Esophagus squamous epithelium (tissue), 5 donors: Measurements from ENCODE around the gene UBE2Z. TPM values are rescaled to one million over a fixed set of nuclear protein-coding genes. Genes with fewer than 3 reads are reported as not detected.
A peak's percentile ranks its signal among the peaks of the same experiment; 100 is the strongest.
"Not testable (repeated sequence)": the region's sequence is repeated elsewhere in the genome, so short reads cannot be mapped to it uniquely, and the experiment has no call there.

ENCODE experiments used
- DNase-seq: peaks from one replicate; lab custom pipeline; 2025; lab: John Stamatoyannopoulos, UW
- H3K27ac ChIP-seq, 4 donors: fragments of 200-600 bp; sonication (generic); one replicate each; pipeline ENCODE4 v1.5.1; 2016 to 2019; ENCODE audit warnings: mild to moderate bottlenecking in 1 of 4
- H3K27me3 ChIP-seq, 4 donors: fragments of 200-600 bp; sonication (generic); 1 replicate in 3 of 4; 2 replicates in 1 of 4; pipeline versions ENCODE4 v1.5.1 to v1.6.0; 2017 to 2021; ENCODE audit warnings: antibody characterized with exemption in 1 of 4
- H3K36me3 ChIP-seq, 3 donors: fragments of 200-600 bp; sonication (generic); one replicate each; pipeline ENCODE4 v1.5.1; 2016 to 2019
- H3K4me1 ChIP-seq, 3 donors: fragments of 200-600 bp; sonication (generic); one replicate each; pipeline ENCODE4 v1.5.1; 2017 to 2019
- H3K4me3 ChIP-seq, 4 donors: fragments of 200-600 bp; sonication (generic); 1 replicate in 3 of 4; 2 replicates in 1 of 4; pipeline ENCODE4 v1.5.1; 2016 to 2019; ENCODE audit warnings: mild to moderate bottlenecking in 2 of 4, moderate library complexity in 1 of 4
- H3K9me3 ChIP-seq, 3 donors: fragments of 200-600 bp; sonication (generic); one replicate each; pipeline ENCODE4 v1.5.1; 2016 to 2019
- POLR2A ChIP-seq, 4 donors: fragments of 450-650 bp; IDR thresholded peaks; one replicate each; pipeline ENCODE4 v1.6.1; 2017; ENCODE audit warnings: antibody characterized with exemption in 4 of 4, mild to moderate bottlenecking in 4 of 4, moderate library complexity in 3 of 4
- WGBS, 2 donors: methylation state at CpG; one replicate each; pipeline ENCODE4 v1.1.5; 2018; 5-methylcytosine and 5-hydroxymethylcytosine counted together
- intact Hi-C: fragments of 100-400 bp; cut with DNase I; formaldehyde crosslinking; loops from one replicate; pipeline ENCODE4 v1.15.0; 2022
- total RNA-seq, 4 donors: library from RNA; depleted of rRNA; stranded (reverse); fragments of >200 nt; gene quantifications; one replicate each; pipeline ENCODE4 v1.1.0, GENCODE V29; 2016
- TF ChIP-seq, protein P1 (sequence below), 6 experiments: fragments of 450-650 bp in 4 of 6; fragments of 200-600 bp in 2 of 6; sonication (generic) in 2 of 6; IDR thresholded peaks; one replicate each; pipeline ENCODE4 v1.5.1; 2016 to 2019; ENCODE audit warnings: antibody characterized with exemption in 6 of 6, mild to moderate bottlenecking in 4 of 6, moderate library complexity in 4 of 6
- donor health status: DM: yes; HTN: yes; CAD: no.

The UBE2Z gene
- total RNA-seq, 4 donors from 2014 or later, result 45.3 to 57.6 (median 53.3) TPM

DNA sequence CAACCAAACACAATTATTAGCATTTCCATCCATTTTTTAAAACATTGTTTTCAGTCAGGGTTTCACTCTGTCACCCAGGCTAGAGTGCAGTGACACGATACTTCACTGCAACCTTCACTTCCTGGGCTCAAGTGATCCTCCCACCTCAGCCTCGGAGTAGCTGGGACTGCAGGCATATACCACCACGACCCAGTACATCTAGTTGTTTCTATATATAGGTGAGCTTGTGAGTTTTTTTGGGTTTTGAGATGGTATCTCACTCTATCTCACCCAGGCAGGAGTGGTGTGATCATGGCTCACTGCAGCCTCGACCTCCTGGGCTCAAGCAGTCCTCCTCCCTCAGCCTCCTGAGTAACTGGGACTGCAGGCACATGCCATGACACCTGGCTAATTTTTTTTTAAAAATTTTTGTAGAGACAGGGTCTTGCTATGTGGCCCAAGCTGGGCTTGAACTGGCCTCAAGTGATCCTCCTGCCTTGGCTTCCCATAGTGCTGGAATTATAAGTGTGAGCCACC is 37.1 kb upstream of the UBE2Z start:
- peaks cover 0 to 26% (median 3%) of the 10 kb centered on the region in 3 donors for H3K4me1 ChIP-seq
- WGBS, 2 donors, result 52 to 61% methylated on average over 4 of the region's 4 CpGs

DNA sequence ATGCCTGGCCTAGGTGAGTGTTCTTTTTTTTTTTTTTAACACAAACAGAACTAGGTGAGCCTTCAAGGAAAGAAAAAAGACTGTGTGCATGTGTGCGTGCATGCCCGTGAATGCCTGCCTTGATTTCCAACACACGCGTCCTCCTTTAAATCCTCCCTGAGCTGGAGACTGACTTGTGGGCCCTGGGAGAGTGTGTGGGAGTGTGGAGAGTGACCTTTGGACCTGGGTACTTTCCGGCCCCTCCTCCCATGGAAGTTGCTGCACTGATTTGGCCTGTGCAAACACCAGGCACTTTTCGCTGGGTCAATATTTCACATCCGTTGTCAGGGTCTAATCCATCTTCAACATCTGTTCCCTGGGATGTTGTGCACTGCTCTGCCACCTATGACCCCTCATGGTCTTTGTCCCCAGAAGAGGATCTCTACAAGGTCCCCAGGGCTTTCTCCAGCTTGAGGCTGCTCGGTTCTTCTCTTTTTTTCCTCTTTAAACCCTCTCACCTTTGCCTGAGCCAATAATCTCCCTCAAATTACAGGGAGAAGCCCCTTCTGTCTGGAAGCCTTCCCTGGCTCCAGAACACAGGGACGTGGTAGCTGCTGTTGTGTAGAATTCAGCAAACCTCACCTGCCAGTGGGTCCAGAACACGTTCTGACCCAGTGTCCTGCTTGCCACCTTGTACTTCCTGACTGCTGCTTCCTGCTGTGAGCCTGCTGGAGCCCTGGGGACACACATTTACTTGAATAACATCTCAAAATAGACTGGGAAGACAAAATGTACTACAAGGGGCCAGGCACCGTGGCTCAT is 36.5 kb upstream of the UBE2Z start:
- Histone ChIP-seq H3K27ac (peak overlapping the region in 3 of 4 donors; percentile 38 to 53 (median 42)), H3K36me3 (peaks cover 0 to under 1% (median 0%) of the 10 kb centered on the region in 3 donors), H3K4me3 (no peak overlapping the region), H3K9me3 (no peaks in the 10 kb centered on the region), H3K27me3 (peaks cover 0 to 3% (median 0%) of the 10 kb centered on the region in 4 donors), H3K4me1 (peaks cover 0 to 26% (median 3%) of the 10 kb centered on the region in 3 donors)
- intact Hi-C loops, result no loop called here
- no peak for TF ChIP-seq POLR2A (IDR thresholded peaks at IDR 0.05)
- TF ChIP-seq, protein P1, sequence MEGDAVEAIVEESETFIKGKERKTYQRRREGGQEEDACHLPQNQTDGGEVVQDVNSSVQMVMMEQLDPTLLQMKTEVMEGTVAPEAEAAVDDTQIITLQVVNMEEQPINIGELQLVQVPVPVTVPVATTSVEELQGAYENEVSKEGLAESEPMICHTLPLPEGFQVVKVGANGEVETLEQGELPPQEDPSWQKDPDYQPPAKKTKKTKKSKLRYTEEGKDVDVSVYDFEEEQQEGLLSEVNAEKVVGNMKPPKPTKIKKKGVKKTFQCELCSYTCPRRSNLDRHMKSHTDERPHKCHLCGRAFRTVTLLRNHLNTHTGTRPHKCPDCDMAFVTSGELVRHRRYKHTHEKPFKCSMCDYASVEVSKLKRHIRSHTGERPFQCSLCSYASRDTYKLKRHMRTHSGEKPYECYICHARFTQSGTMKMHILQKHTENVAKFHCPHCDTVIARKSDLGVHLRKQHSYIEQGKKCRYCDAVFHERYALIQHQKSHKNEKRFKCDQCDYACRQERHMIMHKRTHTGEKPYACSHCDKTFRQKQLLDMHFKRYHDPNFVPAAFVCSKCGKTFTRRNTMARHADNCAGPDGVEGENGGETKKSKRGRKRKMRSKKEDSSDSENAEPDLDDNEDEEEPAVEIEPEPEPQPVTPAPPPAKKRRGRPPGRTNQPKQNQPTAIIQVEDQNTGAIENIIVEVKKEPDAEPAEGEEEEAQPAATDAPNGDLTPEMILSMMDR (IDR thresholded peaks at IDR 0.05), result no peak
- no peak for DNase-seq
- WGBS, 2 donors, result 52 to 58% methylated on average over 9 to 11 of the region's 11 CpGs

More for the DNA sequence above, 37.1 kb upstream of the UBE2Z start:
- H3K27me3 ChIP-seq, result no peaks in the 10 kb centered on the region
- H3K9me3 ChIP-seq, result no peaks in the 10 kb centered on the region
- H3K36me3 ChIP-seq, result peaks cover 0 to 7% (median 0%) of the 10 kb centered on the region in 3 donors
- intact Hi-C loops, result no loop called here
- no peak overlapping the region for H3K4me3 ChIP-seq
- TF ChIP-seq, protein P1 (IDR thresholded peaks at IDR 0.05), result no peak
- no peak for TF ChIP-seq POLR2A (IDR thresholded peaks at IDR 0.05)
- no peak for DNase-seq
- peak overlapping the region in 2 of 4 donors; percentile 38 to 53 for H3K27ac ChIP-seq

DNA sequence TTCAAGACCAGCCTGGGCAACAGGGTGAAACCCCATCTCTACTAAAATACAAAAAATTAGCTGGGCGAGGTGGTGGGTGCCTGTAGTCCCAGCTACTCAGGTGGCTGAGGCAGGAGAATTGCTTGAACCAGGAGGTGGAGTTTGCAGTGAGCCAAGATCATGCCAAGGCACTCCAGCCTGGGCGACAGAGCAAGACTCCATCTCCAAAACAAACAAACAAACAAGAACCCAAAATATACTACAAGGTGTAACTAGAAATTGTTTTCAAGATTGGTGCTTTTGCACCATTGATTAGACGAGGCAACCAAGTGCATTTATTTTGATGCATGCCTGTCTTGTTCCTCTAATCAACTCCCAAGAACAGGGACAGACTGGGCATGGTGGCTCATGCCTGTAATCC is 35.8 kb upstream of the UBE2Z start:
- DNase-seq, H3K4me3 ChIP-seq, H3K9me3 ChIP-seq, H3K36me3 ChIP-seq, intact Hi-C loops: not testable (repeated sequence)
- peaks cover 0 to 10% (median 0%) of the 10 kb centered on the region in 4 donors for H3K27me3 ChIP-seq
- H3K27ac ChIP-seq, result peak overlapping the region in 3 of 4 donors; percentile 38 to 53 (median 42)
- peaks cover 0 to 26% (median 3%) of the 10 kb centered on the region in 3 donors for H3K4me1 ChIP-seq
- 75 to 83% methylated on average over 3 of the region's 3 CpGs for WGBS, 2 donors

DNA sequence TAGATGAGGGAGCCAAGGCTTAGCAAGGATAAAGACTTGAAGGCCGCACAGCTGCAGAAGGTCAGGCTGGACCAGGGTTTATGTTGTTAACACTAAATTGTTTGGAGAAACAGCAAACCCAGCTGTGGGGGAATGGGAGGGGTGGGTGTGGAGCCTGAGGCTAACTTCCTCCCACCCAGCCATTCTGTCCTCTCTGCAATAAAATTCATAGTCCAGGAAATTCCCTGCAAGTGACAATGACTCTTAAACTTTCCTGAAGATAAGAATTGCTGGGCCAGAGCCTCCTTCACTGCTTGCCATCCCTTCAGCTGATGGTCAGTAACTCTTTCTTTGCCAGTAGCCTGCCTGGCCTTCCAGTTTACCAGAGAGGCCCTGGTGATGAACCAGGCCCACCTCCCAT is 35.0 kb upstream of the UBE2Z start:
- H3K4me3 ChIP-seq, result no peak overlapping the region
- H3K36me3 ChIP-seq, result no peaks in the 10 kb centered on the region
- peaks cover 0 to 18% (median 0%) of the 10 kb centered on the region in 4 donors for H3K27me3 ChIP-seq
- peaks cover 0 to 26% (median 3%) of the 10 kb centered on the region in 3 donors for H3K4me1 ChIP-seq
- no peak for DNase-seq
- no peaks in the 10 kb centered on the region for H3K9me3 ChIP-seq
- intact Hi-C loops, result no loop called here
- TF ChIP-seq, protein P1 (IDR thresholded peaks at IDR 0.05), result no peak
- no peak for TF ChIP-seq POLR2A (IDR thresholded peaks at IDR 0.05)
- 57 to 75% methylated on average over 1 of the region's 1 CpG for WGBS, 2 donors
- H3K27ac ChIP-seq, result peak overlapping the region in 3 of 4 donors; percentile 31 to 53 (median 38)

DNA sequence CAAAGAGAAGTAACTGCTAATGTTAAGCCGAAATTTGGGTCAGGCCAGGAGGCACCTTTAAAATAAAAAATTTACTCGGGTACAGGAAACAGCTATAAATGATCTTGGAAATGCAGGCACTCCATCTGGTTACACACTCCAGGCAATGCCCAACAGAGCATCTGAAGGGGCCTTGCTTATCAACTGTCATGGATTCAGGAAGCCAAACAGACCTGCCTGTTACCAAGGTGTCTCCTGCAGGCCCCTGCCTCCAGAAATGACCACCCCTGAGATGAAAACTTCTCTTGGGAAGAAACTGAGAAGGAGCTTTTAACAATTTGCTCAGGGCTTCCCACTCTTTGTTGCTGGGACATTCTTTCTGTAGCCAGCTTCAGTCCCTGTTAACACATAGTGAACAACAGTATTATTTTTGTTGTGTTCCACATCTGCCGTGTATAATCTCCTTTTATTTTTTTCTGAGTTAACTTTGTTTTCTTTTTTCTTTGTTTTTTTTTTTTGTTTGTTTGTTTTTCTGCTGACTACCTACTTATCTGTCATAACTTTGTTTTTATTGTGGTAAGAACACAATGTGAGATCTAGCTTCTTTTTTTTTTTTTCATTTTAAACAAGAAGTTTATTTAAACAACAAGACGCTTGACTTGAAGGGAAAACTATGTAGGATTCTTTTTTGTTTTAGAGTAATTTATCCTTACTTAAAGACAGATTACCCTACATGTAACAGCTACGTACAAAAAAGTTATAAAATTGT is 34.3 kb upstream of the UBE2Z start:
- H3K9me3 ChIP-seq, result no peaks in the 10 kb centered on the region
- DNase-seq, result no peak
- 55 to 64% methylated on average over 4 to 5 of the region's 5 CpGs for WGBS, 2 donors
- intact Hi-C loops, result no loop called here
- TF ChIP-seq POLR2A (IDR thresholded peaks at IDR 0.05), result no peak
- TF ChIP-seq, protein P1 (IDR thresholded peaks at IDR 0.05), result no peak
- H3K36me3 ChIP-seq, result no peaks in the 10 kb centered on the region
- H3K4me1 ChIP-seq, result peaks cover 0 to 26% (median 3%) of the 10 kb centered on the region in 3 donors
- H3K4me3 ChIP-seq, result no peak overlapping the region
- peak overlapping the region in 3 of 4 donors; percentile 31 to 53 (median 38) for H3K27ac ChIP-seq
- peaks cover 0 to 24% (median 0%) of the 10 kb centered on the region in 4 donors for H3K27me3 ChIP-seq
